ENCODE data around the gene SLC29A1. TPM values are rescaled to one million over a fixed set of nuclear protein-coding genes. Genes with fewer than 3 reads are reported as not detected.

SLC29A1 gene
- total and polyA plus RNA-seq, 2 of the 8 experiments (the other 6 are each of a cell fraction or from before 2014, with no cell fraction given) = 187 to 558 TPM

DNA sequence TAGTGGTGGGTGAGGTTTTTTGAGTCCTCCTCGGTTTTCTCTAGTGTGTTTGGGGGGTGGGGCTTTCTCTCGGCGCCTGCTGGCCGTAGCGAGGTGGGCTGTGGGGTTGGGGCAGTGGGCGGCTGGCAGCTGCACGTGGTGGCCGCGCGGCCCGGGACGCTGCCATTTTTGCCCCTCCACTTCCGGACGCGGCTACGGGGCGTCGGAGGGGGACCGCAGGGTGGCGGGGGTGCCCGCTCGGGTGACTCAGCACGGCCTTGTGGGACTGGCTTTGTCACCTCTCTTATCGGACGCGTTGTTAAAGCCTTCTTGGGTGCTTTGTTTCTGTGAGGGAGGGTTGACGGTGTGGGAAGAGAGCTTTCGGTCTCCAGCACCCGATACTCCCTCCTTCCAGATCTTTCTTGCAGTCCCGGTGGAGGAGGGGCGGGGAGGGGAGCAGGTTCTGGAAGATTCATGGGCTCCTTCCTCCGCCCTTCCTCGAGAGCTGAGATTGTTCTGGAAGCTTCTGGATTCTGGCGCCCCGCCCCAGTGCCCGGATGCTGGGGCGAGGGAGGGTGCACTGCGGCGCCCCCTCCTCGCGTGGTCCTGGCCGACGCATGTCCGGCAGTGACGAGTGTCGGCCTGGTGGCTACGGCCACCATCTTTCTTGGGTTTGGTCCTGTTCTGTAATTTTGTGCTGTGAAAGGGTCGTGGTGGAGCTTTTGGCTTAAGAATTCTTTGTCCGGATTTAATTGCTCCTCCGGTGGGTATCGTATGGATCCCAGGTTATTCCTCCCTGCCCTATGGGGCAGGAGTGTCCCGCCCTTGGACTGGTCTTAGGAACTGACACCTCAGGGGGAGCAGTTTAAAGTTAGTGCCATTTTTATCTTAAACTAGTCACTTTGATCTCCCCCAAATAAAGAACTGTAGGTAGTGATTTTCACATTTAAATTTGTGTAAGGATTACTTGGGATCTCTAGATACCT is 24.2 kb downstream of the SLC29A1 start (continued):
- TF ChIP-seq, protein P1, sequence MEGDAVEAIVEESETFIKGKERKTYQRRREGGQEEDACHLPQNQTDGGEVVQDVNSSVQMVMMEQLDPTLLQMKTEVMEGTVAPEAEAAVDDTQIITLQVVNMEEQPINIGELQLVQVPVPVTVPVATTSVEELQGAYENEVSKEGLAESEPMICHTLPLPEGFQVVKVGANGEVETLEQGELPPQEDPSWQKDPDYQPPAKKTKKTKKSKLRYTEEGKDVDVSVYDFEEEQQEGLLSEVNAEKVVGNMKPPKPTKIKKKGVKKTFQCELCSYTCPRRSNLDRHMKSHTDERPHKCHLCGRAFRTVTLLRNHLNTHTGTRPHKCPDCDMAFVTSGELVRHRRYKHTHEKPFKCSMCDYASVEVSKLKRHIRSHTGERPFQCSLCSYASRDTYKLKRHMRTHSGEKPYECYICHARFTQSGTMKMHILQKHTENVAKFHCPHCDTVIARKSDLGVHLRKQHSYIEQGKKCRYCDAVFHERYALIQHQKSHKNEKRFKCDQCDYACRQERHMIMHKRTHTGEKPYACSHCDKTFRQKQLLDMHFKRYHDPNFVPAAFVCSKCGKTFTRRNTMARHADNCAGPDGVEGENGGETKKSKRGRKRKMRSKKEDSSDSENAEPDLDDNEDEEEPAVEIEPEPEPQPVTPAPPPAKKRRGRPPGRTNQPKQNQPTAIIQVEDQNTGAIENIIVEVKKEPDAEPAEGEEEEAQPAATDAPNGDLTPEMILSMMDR (IDR thresholded peaks at IDR 0.05; ENCODE audit: control extremely low read depth in 1 of 3, insufficient read depth in 1 of 3, low read depth in 1 of 3, low read length in 3 of 3) = no peak
- TF ChIP-seq YY1 (IDR thresholded peaks at IDR 0.05; ENCODE audit: low read depth, low read length) (peak; percentile 69; the same call in 1 of the 2 replicates), CTBP2 (IDR thresholded peaks at IDR 0.05; ENCODE audit: borderline replicate concordance, insufficient read depth, insufficient read length, low read length) (no peak), MAFK (IDR thresholded peaks at IDR 0.05; ENCODE audit: low read depth, low read length) (no peak), RXRA (IDR thresholded peaks at IDR 0.05; ENCODE audit: insufficient read depth, low read depth, low read length) (no peak), KDM5A (IDR thresholded peaks at IDR 0.05; ENCODE audit: low read length) (no peak), JUN (IDR thresholded peaks at IDR 0.05; ENCODE audit: low read depth, low read length) (no peak), POU5F1 (IDR thresholded peaks at IDR 0.05; ENCODE audit: low read depth, low read length) (no peak), RFX5 (IDR thresholded peaks at IDR 0.05; ENCODE audit: borderline replicate concordance, low read depth, low read length) (no peak), ZNF274 (IDR thresholded peaks at IDR 0.05; ENCODE audit: borderline replicate concordance, extremely low read depth, low read length) (no peak), POLR2A (IDR thresholded peaks at IDR 0.05; ENCODE audit: control extremely low read depth in 1 of 2, low read depth in 2 of 2, low read length in 2 of 2) (peak in 1 of 2 experiments; percentile 38; a peak in 2 of 3 replicates), SIN3A (conservative IDR thresholded peaks at IDR 0.05 in 1 of 2, IDR thresholded peaks at IDR 0.05 in 1 of 2; ENCODE audit: low read depth in 1 of 2, low read length in 2 of 2) (0 out of 4 replicates have a peak, but pooled peaks have one; percentile 32 to 73), EZH2 (IDR thresholded peaks at IDR 0.05; ENCODE audit: low read depth, low read length, severe bottlenecking) (no peak), CBX8 (IDR thresholded peaks at IDR 0.05; ENCODE audit: borderline replicate concordance, low read depth, low read length) (no peak), EGR1 (IDR thresholded peaks at IDR 0.05; ENCODE audit: borderline replicate concordance, low read depth, low read length) (no peak), HDAC2 (IDR thresholded peaks at IDR 0.05; ENCODE audit: borderline replicate concordance in 1 of 2, low read depth in 2 of 2, low read length in 2 of 2) (peak in 1 of 2 experiments; percentile 80; a peak in 1 of 4 replicates)
- TF ChIP-seq, protein P2, sequence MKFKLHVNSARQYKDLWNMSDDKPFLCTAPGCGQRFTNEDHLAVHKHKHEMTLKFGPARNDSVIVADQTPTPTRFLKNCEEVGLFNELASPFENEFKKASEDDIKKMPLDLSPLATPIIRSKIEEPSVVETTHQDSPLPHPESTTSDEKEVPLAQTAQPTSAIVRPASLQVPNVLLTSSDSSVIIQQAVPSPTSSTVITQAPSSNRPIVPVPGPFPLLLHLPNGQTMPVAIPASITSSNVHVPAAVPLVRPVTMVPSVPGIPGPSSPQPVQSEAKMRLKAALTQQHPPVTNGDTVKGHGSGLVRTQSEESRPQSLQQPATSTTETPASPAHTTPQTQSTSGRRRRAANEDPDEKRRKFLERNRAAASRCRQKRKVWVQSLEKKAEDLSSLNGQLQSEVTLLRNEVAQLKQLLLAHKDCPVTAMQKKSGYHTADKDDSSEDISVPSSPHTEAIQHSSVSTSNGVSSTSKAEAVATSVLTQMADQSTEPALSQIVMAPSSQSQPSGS (IDR thresholded peaks at IDR 0.05; ENCODE audit: low read length) = no peak
